ENCODE measurements around the gene SYT8.

- TF ChIP-seq CTCF (IDR thresholded peaks at IDR 0.05; ENCODE audit: low read length) (no peak), EZH2phosphoT487 (IDR thresholded peaks at IDR 0.05; ENCODE audit: low read length) (no peak)
These were observed 27.4 kb upstream of the SYT8 start for GRCh38 chr11:1807264-1807995.

Measured in MM.1S (cell line).